GM23338 (cell line): ENCODE measurements around the gene CCNQ.

Experiments used
- CREB1 ChIP-seq: fragments of 250-450 bp; sonication (Bioruptor Pico); IDR thresholded peaks from 2 replicates; pipeline ENCODE4 v1.5.0; 2020; ENCODE audit warnings: low read depth, mild to moderate bottlenecking, moderate library complexity
- EZH2 ChIP-seq: fragments of 200-600 bp; sonication (generic); IDR thresholded peaks from one replicate; pipeline ENCODE4 v1.8.0; 2017; ENCODE audit warnings: antibody characterized with exemption, mild to moderate bottlenecking, low read depth; ENCODE audit not compliant: unreplicated experiment
- EZH2phosphoT487 ChIP-seq: fragments of 200-600 bp; sonication (generic); IDR thresholded peaks from one replicate; pipeline ENCODE4 v1.8.1; 2018; ENCODE audit warnings: antibody characterized with exemption; ENCODE audit not compliant: unreplicated experiment
- JUNB ChIP-seq: IDR thresholded peaks from one replicate; pipeline ENCODE4 v1.6.1; 2016; ENCODE audit warnings: antibody characterized with exemption; ENCODE audit not compliant: unreplicated experiment
- NANOG ChIP-seq: IDR thresholded peaks from 2 replicates; pipeline ENCODE4 v1.6.1; 2016; ENCODE audit warnings: antibody characterized with exemption, borderline replicate concordance
- POLR2AphosphoS5 ChIP-seq: IDR thresholded peaks from 2 replicates; pipeline ENCODE4 v1.6.1; 2016; ENCODE audit warnings: antibody characterized with exemption, low read depth
- ZNF331 ChIP-seq: fragments of 250-450 bp; sonication (Bioruptor Pico); IDR thresholded peaks from 2 replicates; pipeline ENCODE4 v1.5.0; 2020; ENCODE audit warnings: low read depth, mild to moderate bottlenecking, moderate library complexity
- TF ChIP-seq, protein P1 (sequence below), 2 experiments: fragments of 200-600 bp in 1 of 2; sonication (generic) in 1 of 2; conservative IDR thresholded peaks; 2 replicates each; pipeline versions ENCODE4 v1.5.1 to v1.6.1; 2016 to 2017; ENCODE audit warnings: antibody characterized with exemption in 2 of 2, low read depth in 2 of 2, mild to moderate bottlenecking in 2 of 2, moderate library complexity in 1 of 2
- TF ChIP-seq, protein P2 (sequence below): IDR thresholded peaks from one replicate; pipeline ENCODE4 v1.6.1; 2018; ENCODE audit warnings: antibody characterized with exemption; ENCODE audit not compliant: unreplicated experiment
- TF ChIP-seq, protein P3 (sequence below): IDR thresholded peaks from 2 replicates; pipeline ENCODE4 v1.6.1; 2016; ENCODE audit warnings: antibody characterized with exemption
- TF ChIP-seq, protein P4 (sequence below): fragments of 250-450 bp; sonication (Bioruptor Pico); IDR thresholded peaks from 2 replicates; pipeline ENCODE4 v1.5.0; 2020; ENCODE audit warnings: mild to moderate bottlenecking, moderate library complexity

DNA sequence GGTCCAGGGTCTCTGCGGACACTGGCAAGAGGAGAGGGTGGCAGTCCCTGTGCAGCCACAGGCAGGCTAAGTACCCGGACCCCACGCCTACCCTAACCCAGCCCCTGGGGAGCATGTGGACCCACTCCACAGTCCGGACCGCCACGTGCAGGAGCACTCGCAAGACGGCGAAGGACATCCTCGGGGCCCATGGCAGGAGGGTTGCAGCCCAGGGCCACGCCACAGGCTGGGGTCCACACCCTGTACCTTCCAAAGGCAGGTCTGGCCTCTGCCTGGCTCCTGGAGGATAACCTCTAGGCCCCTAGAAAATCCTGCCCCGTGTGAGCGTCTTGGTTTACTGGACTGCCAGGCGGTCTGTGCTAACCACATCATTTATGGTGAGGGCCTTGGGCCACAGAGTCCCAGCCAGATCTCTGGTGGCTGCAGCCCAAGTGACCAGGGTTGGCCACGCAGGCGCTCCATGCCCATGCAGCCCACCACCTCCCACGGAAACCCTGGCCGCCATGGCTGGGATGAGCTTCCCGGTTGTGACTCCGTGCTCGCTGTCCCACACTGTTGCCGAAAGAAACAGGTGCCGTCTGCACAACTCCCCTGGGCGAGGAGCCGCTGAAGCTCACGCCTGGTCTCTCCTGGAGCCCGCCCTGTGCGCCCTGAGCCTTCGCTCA, 10.0 kb downstream of the CCNQ start:
- TF ChIP-seq, protein P1, sequence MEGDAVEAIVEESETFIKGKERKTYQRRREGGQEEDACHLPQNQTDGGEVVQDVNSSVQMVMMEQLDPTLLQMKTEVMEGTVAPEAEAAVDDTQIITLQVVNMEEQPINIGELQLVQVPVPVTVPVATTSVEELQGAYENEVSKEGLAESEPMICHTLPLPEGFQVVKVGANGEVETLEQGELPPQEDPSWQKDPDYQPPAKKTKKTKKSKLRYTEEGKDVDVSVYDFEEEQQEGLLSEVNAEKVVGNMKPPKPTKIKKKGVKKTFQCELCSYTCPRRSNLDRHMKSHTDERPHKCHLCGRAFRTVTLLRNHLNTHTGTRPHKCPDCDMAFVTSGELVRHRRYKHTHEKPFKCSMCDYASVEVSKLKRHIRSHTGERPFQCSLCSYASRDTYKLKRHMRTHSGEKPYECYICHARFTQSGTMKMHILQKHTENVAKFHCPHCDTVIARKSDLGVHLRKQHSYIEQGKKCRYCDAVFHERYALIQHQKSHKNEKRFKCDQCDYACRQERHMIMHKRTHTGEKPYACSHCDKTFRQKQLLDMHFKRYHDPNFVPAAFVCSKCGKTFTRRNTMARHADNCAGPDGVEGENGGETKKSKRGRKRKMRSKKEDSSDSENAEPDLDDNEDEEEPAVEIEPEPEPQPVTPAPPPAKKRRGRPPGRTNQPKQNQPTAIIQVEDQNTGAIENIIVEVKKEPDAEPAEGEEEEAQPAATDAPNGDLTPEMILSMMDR (conservative IDR thresholded peaks at IDR 0.05; ENCODE audit: low read depth in 2 of 2): no peak
- TF ChIP-seq EZH2phosphoT487: no peak
- no peak for TF ChIP-seq EZH2
- TF ChIP-seq, protein P2, sequence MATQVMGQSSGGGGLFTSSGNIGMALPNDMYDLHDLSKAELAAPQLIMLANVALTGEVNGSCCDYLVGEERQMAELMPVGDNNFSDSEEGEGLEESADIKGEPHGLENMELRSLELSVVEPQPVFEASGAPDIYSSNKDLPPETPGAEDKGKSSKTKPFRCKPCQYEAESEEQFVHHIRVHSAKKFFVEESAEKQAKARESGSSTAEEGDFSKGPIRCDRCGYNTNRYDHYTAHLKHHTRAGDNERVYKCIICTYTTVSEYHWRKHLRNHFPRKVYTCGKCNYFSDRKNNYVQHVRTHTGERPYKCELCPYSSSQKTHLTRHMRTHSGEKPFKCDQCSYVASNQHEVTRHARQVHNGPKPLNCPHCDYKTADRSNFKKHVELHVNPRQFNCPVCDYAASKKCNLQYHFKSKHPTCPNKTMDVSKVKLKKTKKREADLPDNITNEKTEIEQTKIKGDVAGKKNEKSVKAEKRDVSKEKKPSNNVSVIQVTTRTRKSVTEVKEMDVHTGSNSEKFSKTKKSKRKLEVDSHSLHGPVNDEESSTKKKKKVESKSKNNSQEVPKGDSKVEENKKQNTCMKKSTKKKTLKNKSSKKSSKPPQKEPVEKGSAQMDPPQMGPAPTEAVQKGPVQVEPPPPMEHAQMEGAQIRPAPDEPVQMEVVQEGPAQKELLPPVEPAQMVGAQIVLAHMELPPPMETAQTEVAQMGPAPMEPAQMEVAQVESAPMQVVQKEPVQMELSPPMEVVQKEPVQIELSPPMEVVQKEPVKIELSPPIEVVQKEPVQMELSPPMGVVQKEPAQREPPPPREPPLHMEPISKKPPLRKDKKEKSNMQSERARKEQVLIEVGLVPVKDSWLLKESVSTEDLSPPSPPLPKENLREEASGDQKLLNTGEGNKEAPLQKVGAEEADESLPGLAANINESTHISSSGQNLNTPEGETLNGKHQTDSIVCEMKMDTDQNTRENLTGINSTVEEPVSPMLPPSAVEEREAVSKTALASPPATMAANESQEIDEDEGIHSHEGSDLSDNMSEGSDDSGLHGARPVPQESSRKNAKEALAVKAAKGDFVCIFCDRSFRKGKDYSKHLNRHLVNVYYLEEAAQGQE: no peak
- TF ChIP-seq POLR2AphosphoS5: no peak
- TF ChIP-seq CREB1 (CRISPR knock-in tag): no peak
- no peak for TF ChIP-seq JUNB
- no peak for TF ChIP-seq NANOG
- TF ChIP-seq ZNF331 (CRISPR knock-in tag): no peak
- TF ChIP-seq, protein P3, sequence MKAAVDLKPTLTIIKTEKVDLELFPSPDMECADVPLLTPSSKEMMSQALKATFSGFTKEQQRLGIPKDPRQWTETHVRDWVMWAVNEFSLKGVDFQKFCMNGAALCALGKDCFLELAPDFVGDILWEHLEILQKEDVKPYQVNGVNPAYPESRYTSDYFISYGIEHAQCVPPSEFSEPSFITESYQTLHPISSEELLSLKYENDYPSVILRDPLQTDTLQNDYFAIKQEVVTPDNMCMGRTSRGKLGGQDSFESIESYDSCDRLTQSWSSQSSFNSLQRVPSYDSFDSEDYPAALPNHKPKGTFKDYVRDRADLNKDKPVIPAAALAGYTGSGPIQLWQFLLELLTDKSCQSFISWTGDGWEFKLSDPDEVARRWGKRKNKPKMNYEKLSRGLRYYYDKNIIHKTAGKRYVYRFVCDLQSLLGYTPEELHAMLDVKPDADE: no peak
- TF ChIP-seq, protein P4, sequence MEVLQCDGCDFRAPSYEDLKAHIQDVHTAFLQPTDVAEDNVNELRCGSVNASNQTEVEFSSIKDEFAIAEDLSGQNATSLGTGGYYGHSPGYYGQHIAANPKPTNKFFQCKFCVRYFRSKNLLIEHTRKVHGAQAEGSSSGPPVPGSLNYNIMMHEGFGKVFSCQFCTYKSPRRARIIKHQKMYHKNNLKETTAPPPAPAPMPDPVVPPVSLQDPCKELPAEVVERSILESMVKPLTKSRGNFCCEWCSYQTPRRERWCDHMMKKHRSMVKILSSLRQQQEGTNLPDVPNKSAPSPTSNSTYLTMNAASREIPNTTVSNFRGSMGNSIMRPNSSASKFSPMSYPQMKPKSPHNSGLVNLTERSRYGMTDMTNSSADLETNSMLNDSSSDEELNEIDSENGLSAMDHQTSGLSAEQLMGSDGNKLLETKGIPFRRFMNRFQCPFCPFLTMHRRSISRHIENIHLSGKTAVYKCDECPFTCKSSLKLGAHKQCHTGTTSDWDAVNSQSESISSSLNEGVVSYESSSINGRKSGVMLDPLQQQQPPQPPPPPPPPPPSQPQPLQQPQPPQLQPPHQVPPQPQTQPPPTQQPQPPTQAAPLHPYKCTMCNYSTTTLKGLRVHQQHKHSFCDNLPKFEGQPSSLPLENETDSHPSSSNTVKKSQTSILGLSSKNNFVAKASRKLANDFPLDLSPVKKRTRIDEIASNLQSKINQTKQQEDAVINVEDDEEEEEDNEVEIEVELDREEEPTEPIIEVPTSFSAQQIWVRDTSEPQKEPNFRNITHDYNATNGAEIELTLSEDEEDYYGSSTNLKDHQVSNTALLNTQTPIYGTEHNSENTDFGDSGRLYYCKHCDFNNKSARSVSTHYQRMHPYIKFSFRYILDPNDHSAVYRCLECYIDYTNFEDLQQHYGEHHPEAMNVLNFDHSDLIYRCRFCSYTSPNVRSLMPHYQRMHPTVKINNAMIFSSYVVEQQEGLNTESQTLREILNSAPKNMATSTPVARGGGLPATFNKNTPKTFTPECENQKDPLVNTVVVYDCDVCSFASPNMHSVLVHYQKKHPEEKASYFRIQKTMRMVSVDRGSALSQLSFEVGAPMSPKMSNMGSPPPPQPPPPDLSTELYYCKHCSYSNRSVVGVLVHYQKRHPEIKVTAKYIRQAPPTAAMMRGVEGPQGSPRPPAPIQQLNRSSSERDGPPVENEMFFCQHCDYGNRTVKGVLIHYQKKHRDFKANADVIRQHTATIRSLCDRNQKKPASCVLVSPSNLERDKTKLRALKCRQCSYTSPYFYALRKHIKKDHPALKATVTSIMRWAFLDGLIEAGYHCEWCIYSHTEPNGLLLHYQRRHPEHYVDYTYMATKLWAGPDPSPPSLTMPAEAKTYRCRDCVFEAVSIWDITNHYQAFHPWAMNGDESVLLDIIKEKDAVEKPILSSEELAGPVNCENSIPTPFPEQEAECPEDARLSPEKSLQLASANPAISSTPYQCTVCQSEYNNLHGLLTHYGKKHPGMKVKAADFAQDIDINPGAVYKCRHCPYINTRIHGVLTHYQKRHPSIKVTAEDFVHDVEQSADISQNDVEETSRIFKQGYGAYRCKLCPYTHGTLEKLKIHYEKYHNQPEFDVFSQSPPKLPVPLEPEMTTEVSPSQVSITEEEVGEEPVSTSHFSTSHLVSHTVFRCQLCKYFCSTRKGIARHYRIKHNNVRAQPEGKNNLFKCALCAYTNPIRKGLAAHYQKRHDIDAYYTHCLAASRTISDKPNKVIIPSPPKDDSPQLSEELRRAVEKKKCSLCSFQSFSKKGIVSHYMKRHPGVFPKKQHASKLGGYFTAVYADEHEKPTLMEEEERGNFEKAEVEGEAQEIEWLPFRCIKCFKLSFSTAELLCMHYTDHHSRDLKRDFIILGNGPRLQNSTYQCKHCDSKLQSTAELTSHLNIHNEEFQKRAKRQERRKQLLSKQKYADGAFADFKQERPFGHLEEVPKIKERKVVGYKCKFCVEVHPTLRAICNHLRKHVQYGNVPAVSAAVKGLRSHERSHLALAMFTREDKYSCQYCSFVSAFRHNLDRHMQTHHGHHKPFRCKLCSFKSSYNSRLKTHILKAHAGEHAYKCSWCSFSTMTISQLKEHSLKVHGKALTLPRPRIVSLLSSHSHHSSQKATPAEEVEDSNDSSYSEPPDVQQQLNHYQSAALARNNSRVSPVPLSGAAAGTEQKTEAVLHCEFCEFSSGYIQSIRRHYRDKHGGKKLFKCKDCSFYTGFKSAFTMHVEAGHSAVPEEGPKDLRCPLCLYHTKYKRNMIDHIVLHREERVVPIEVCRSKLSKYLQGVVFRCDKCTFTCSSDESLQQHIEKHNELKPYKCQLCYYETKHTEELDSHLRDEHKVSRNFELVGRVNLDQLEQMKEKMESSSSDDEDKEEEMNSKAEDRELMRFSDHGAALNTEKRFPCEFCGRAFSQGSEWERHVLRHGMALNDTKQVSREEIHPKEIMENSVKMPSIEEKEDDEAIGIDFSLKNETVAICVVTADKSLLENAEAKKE: no peak
